AG10803 (cell line): ENCODE data around the gene TIMM17A.

Experiments used
- DNase-seq: peaks from one replicate; pipeline ENCODE4 v3.0.0; 2010; ENCODE audit warnings: low read depth
- H3K4me3 ChIP-seq: 2 replicates; pipeline ENCODE4 v1.5.1; 2011; ENCODE audit warnings: mild to moderate bottlenecking, low read length, control low read depth
- TF ChIP-seq, protein P1 (sequence below): conservative IDR thresholded peaks from 2 replicates; pipeline ENCODE4 v1.5.1; 2011; ENCODE audit warnings: mild to moderate bottlenecking, low read length, control low read depth, inconsistent platforms

TIMM17A gene

DNA sequence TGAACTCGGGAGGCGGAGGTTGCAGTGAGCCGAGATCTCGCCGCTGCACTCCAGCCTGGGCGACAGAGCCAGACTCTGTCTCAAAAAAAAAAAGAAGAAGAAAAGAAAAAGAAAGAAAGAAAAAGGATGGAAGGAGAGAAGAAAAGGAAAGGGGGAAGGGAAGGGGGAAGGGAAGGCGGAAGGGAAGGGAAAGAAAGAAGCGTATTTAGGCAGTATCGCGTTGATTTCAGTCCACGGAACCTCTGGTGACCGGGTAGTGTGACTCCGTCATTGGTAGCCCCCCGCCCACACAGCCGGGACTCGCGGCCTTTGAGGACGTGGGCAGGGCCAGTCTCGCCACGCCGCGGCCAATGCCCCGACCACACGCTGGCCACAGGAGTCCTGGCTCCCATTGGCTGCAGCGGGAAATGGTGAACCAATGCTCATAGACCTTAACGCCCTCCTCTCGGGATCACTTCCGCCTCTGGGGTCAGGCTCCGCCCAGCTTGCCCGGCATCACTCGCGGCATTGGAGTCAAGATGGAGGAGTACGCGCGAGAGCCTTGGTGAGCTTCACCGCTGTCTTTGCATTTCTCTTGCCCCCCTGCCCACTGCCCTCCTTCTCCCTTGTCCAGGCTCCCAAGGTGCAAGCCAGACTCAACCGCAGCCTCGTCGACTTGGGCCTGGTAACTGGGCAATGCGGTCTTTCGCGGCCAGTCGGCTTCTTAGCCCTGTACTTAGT lies at the start of gene TIMM17A:
Gene TIMM17A (plus strand): TSS at position 495 of the 720 bp plus-strand sequence. CDS start 24 bp downstream, at position 519.
- TF ChIP-seq, protein P1, sequence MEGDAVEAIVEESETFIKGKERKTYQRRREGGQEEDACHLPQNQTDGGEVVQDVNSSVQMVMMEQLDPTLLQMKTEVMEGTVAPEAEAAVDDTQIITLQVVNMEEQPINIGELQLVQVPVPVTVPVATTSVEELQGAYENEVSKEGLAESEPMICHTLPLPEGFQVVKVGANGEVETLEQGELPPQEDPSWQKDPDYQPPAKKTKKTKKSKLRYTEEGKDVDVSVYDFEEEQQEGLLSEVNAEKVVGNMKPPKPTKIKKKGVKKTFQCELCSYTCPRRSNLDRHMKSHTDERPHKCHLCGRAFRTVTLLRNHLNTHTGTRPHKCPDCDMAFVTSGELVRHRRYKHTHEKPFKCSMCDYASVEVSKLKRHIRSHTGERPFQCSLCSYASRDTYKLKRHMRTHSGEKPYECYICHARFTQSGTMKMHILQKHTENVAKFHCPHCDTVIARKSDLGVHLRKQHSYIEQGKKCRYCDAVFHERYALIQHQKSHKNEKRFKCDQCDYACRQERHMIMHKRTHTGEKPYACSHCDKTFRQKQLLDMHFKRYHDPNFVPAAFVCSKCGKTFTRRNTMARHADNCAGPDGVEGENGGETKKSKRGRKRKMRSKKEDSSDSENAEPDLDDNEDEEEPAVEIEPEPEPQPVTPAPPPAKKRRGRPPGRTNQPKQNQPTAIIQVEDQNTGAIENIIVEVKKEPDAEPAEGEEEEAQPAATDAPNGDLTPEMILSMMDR: no peak
- peak; percentile 98 for DNase-seq
- peak within 1 kb of the TSS; percentile 98 for H3K4me3 ChIP-seq

DNA sequence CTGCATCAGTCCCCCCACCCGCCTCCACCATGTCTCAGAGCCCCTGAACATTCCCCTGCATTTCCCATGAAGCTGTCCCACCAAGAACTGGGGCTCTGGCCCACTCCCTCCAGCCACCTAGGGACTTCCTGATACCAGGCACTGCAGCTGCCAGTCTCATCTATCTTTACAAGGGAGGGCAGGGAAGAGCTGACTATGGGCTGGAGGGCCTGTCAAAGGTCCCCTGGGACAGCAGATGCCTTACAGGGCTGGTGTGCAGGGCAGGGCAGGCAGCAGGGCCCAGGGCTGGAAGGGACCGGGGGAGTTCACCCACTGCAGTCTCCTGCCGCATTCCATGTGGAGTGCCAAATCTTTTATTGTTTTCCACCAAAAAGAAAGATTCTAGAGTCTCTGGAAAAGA lies 49.0 kb upstream of the TIMM17A start:
- no peak for DNase-seq
- H3K4me3 ChIP-seq: no peak overlapping the region
- TF ChIP-seq, protein P1: no peak

DNA sequence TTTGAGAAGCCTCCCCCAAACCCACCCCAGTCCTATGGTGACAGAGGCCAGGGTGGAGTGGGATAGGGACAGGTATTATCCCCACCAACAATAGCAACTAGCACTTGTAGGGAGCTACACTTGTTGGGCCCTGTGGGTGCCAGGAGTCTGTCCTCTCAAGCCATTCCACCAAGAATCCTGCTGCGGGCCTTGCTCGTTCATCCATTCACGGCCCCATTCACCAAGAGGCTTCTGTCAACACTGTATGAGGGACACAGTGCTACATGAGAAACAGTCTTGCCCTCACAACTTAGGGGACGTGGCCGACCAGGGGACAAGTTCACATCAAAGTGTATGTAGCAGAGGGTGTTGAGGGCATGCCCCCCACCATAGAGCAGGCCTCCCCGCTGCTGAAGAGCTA lies 47.7 kb upstream of the TIMM17A start:
- DNase-seq: no peak
- no peak overlapping the region for H3K4me3 ChIP-seq
- TF ChIP-seq, protein P1: no peak

DNA sequence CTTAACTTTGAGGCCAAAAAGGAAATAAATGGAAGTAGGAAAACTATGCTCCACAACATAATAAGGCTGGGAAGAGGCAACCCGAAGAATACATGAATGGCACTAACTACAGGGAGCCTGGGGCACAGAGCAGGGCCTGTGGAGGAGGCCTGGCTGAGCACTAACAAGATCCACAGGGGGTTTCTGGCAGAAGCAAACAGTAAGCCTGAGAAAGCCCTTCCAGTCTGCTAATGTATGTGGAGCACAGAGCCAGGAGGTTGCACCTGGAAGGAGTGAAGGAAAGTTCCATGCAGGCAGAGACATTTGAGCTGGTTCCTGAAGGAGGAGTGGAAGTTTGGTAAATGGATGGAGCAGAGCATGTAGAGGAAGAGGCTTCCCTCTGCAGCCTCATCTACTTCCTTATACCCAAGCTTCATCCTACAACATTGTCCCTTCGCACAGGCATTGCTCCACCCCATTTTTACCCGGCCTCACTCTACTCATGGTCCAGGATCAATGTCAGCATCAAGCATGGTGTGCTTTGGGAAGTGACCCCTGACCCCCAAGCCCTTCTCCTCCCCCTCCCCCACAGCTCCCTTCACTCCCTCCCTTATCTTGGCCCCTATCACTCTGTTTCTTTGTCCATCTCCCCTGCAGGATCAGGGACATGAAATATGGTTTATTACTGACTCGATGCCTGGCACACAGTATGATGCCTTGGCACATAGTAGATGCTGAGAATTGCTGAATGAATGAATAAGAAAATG lies 43.3 kb upstream of the TIMM17A start:
- DNase-seq: no peak
- TF ChIP-seq, protein P1: no peak
- H3K4me3 ChIP-seq: no peak overlapping the region

DNA sequence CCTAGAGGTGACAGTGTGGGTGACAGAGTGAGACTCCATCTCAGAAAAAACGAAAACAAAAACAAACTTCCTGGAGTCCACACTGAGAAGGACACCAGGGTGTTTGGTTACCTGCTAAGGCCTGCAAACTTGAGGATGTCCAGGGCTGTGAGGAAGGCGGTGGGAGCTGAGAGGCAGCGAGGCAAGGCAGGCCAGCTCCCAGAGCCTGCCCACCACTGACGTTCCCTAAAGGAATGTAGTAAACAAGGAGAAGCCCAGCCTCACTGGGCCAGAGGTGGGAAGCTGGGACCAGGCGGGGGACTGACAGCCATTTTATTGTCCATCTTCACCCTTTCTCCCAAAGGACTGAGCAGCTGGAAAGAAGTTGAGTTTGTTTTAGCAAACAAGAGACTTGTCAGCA lies 42.5 kb upstream of the TIMM17A start:
- DNase-seq: no peak
- TF ChIP-seq, protein P1: no peak
- no peak overlapping the region for H3K4me3 ChIP-seq

DNA sequence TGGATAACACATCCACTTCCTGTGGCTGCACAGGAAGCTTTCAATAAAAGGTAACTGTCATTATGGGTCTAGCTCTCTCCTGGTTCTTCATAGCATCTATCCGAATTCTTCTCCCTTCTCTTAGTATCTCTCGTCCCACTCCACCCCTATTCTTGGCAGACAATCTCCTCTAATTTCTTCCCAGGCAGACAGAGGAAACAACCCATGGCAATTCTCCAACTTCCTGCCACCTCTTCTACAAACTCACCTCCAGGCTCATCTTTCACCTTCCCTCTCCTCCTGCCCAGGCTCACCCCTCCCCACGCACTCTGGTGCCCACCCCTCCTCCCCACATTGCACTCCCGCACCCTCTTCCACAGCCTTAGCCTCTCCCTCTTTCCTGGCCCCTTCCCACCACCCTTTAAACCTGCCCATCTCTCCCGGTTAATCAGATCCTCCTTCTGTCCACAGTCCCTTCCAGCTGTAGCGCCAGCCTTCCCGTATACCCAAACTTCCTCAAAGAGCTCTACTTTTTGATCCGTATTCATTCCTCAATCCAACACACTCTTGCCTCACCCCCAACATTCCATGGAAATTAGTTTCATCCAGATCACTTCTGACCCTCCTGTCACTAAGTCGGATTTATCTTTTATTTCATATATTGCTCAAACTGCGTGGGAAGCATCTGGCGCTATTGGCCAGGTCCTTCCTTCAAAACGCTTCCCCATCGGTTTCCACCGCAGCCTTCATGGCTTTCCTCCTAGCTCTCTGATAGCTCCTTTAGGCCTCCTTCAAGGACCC lies 40.7 kb upstream of the TIMM17A start:
- no peak overlapping the region for H3K4me3 ChIP-seq
- TF ChIP-seq, protein P1: no peak
- DNase-seq: peak; percentile 48
